Tibial nerve (tissue), 4 donors: Measurements from ENCODE around the gene GPR158.

ENCODE experiments used
- CTCF ChIP-seq, 5 experiments: fragments of 200-600 bp in 3 of 5; fragments of 450-650 bp in 2 of 5; sonication (generic) in 3 of 5; IDR thresholded peaks; one replicate each; pipeline ENCODE4 v1.5.1; 2016 to 2019; ENCODE audit warnings: antibody characterized with exemption in 5 of 5, mild to moderate bottlenecking in 3 of 5, moderate library complexity in 2 of 5
- EP300 ChIP-seq, 2 donors: sonication (generic); formaldehyde crosslinking; IDR thresholded peaks; one replicate each; pipeline ENCODE4 v1.6.1; 2017; ENCODE audit warnings: antibody characterized with exemption in 2 of 2, mild to moderate bottlenecking in 1 of 2

GRCh38 chr10:25604591-25604990 lies 429.8 kb downstream of the GPR158 start:
- no peak for TF ChIP-seq CTCF (IDR thresholded peaks at IDR 0.05)
- TF ChIP-seq EP300 (IDR thresholded peaks at IDR 0.05), result no peak
